Right lobe of liver (tissue), 6 donors: ENCODE results near the gene IDNK. TPM values are rescaled to one million over a fixed set of nuclear protein-coding genes. Genes with fewer than 3 reads are reported as not detected.

Experiments
- ATAC-seq, 4 donors: fragments of 200-7000 bp; cut with Tn5 transposase; one replicate each; pipeline ENCODE4 v1.9.1; 2020; ENCODE audit warnings: mild to moderate bottlenecking in 4 of 4, moderate library complexity in 4 of 4
- DNase-seq, 3 donors: peaks; one replicate each; pipeline ENCODE4 v3.0.0-alpha.2; 2020
- H3K27ac ChIP-seq, 3 donors: fragments of 200-600 bp; one replicate each; pipeline ENCODE4 v1.8.0; 2022
- H3K27me3 ChIP-seq, 2 donors: fragments of 200-600 bp; one replicate each; pipeline ENCODE4 v1.8.0; 2022
- H3K36me3 ChIP-seq, 4 donors: fragments of 200-600 bp; sonication (generic) in 1 of 4; one replicate each; pipeline versions ENCODE4 v1.5.1 to v1.8.0; 2017 to 2022; ENCODE audit warnings: control low read depth in 1 of 4
- H3K4me1 ChIP-seq, 4 donors: fragments of 200-600 bp; sonication (generic) in 1 of 4; one replicate each; pipeline versions ENCODE4 v1.5.1 to v1.8.0; 2017 to 2022; ENCODE audit warnings: control low read depth in 1 of 4
- H3K4me3 ChIP-seq, 3 donors: fragments of 200-600 bp; one replicate each; pipeline ENCODE4 v1.8.0; 2022
- H3K9me3 ChIP-seq, 4 donors: fragments of 200-600 bp; sonication (generic) in 1 of 4; one replicate each; pipeline versions ENCODE4 v1.5.1 to v1.8.0; 2017 to 2022; ENCODE audit warnings: control low read depth in 1 of 4
- CTCF ChIP-seq, 4 donors: fragments of 200-600 bp in 3 of 4; fragments of 450-650 bp in 1 of 4; IDR thresholded peaks; one replicate each; pipeline versions ENCODE4 v1.5.1 to v1.8.0; 2016 to 2022; ENCODE audit warnings: antibody characterized with exemption in 4 of 4, mild to moderate bottlenecking in 2 of 4
- POLR2A ChIP-seq: fragments of 450-650 bp; IDR thresholded peaks from one replicate; pipeline ENCODE4 v1.6.1; 2017; ENCODE audit warnings: antibody characterized with exemption, mild to moderate bottlenecking
- WGBS: methylation state at CpG from one replicate; pipeline ENCODE4 v1.1.6; 2018; ENCODE audit warnings: low coverage, low lambda C conversion rate; ENCODE audit not compliant: insufficient coverage; ENCODE audit errors: missing lambda C conversion rate; 5-methylcytosine and 5-hydroxymethylcytosine counted together
- intact Hi-C, 2 donors: fragments of 100-400 bp; cut with DNase I; formaldehyde crosslinking; loops; one replicate each; pipeline versions ENCODE4 v1.11.2 to v1.14.1; 2022
- total RNA-seq, 6 experiments: library from RNA; depleted of rRNA in 2 of 6; stranded (reverse); fragments of >200 nt in 2 of 6; fragmentation: NEBNext Ultra II Directional in 3 of 6; extraction: Animal tissue kit (Norgen Biotek cat#: 25700) in 3 of 6; gene quantifications; one replicate each; pipeline versions ENCODE4 v1.1.0 to v1.2.4, GENCODE V29; 2016 to 2023
- donor health status: DM: no; HTN: yes; CAD: no.
- donor health status: DM: no; HTN: no; CAD: no.
- donor health status: DM: no; HTN: no; CAD: no.
- donor health status: DM: no; HTN: yes; CAD: no.
- donor health status: DM: no; HTN: yes; CAD: no.

Gene IDNK
- total RNA-seq, 6 experiments from 2014 or later: 10.6 to 24.6 (median 17.8) TPM

- H3K9me3 ChIP-seq: no peaks in the 10 kb centered on the region
- no peak overlapping the region for H3K4me3 ChIP-seq
- H3K27me3 ChIP-seq: no peaks in the 10 kb centered on the region
- no peak for DNase-seq
- H3K27ac ChIP-seq: no peak overlapping the region
- TF ChIP-seq POLR2A (no peak), CTCF (IDR thresholded peaks at IDR 0.05) (no peak)
- no peak for ATAC-seq
- H3K36me3 ChIP-seq: no peaks in the 10 kb centered on the region
- 93% methylated on average over 3 of the region's 4 CpGs for WGBS
- intact Hi-C loops: no loop called here
- no peaks in the 10 kb centered on the region for H3K4me1 ChIP-seq
These were observed 37.9 kb upstream of the IDNK start for GRCh38 chr9:83584995-83585394.

- intact Hi-C loops: no loop called here
- H3K9me3 ChIP-seq: no peaks in the 10 kb centered on the region
- ATAC-seq: no peak
- H3K4me1 ChIP-seq: no peaks in the 10 kb centered on the region
- no peak for TF ChIP-seq POLR2A
- no peak for TF ChIP-seq CTCF (IDR thresholded peaks at IDR 0.05)
- 83% methylated on average over 1 of the region's 1 CpG for WGBS
- DNase-seq: no peak
- no peaks in the 10 kb centered on the region for H3K27me3 ChIP-seq
- no peak overlapping the region for H3K27ac ChIP-seq
- no peaks in the 10 kb centered on the region for H3K36me3 ChIP-seq
- no peak overlapping the region for H3K4me3 ChIP-seq
These were observed 34.7 kb upstream of the IDNK start for GRCh38 chr9:83588256-83588655.

- no peaks in the 10 kb centered on the region for H3K9me3 ChIP-seq
- H3K27me3 ChIP-seq: no peaks in the 10 kb centered on the region
- ATAC-seq (peak in 1 of 4 donors; percentile 33), DNase-seq (no peak)
- H3K4me3 ChIP-seq: no peak overlapping the region
- peak; percentile 34 to 73 (median 50) for TF ChIP-seq CTCF (IDR thresholded peaks at IDR 0.05)
- TF ChIP-seq POLR2A: no peak
- no peaks in the 10 kb centered on the region for H3K36me3 ChIP-seq
- no peak overlapping the region for H3K27ac ChIP-seq
- H3K4me1 ChIP-seq: peaks cover 0 to 13% (median 3%) of the 10 kb centered on the region in 4 donors
- WGBS: 34% methylated on average over 2 of the region's 5 CpGs
- intact Hi-C loops: no loop called here
These were observed 25.9 kb upstream of the IDNK start for GRCh38 chr9:83596899-83597504.

GRCh38 chr9:83598487-83598886 lies 24.5 kb upstream of the IDNK start:
- Histone ChIP-seq H3K36me3 (no peaks in the 10 kb centered on the region), H3K27me3 (no peaks in the 10 kb centered on the region), H3K9me3 (no peaks in the 10 kb centered on the region), H3K27ac (peak overlapping the region in 1 of 3 donors; percentile 53), H3K4me1 (peaks cover 0 to 13% (median 3%) of the 10 kb centered on the region in 4 donors), H3K4me3 (no peak overlapping the region)
- 44% methylated on average over 1 of the region's 1 CpG for WGBS
- peak; percentile 97 to 99 (median 98) for ATAC-seq
- DNase-seq: peak in 1 of 3 donors; percentile 63
- intact Hi-C loops: no loop called here
- no peak for TF ChIP-seq POLR2A
- TF ChIP-seq CTCF (IDR thresholded peaks at IDR 0.05): no peak
